NOMO-1 treated with DMSO at 0.1 percent for 48 hours (cell line): ENCODE measurements around the gene LRP1.
A peak's percentile ranks its signal among the peaks of the same experiment; 100 is the strongest.

Experiments used
- DNase-seq: peaks from one replicate; lab custom pipeline; 2025; ENCODE audit not compliant: unreplicated experiment; lab: John Stamatoyannopoulos, UW

Gene LRP1

DNA sequence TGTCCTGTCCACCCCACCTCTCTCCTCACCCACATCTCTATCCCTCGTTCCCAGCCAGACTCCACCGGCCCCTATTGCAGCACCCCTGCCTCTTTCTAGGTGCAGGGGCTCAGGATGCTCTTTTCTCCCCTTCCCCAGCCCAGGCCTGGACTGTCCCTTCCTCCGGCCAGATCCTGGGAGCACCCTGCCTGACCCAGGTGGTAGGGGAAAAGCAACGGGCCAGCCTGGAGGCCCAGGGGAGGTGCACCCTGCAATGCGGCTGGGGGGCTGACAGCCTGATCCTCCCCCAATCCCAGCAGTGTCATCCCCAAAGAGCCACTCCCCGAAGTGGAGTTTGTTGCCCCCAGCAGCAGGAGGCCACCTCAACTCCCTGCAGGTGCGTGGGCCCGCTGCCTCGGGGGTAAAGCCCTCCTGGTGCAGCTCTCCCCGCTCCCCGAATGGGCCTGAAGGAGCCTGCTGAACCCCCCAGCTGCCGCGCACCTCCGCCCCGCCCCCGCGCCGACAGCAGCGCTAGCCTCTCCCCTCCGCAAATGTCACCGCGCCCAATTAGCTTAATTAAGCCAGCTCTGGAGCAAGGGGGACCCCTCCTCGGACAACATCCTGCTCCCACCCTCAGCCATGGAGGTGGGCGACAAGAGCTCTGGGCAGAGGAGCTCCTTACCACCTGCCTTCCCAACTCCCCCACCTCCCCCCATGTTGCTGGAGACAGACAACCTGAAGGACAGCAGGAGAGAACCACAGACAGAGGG is 93.1 kb downstream of the LRP1 start:
- DNase-seq: no peak

DNA sequence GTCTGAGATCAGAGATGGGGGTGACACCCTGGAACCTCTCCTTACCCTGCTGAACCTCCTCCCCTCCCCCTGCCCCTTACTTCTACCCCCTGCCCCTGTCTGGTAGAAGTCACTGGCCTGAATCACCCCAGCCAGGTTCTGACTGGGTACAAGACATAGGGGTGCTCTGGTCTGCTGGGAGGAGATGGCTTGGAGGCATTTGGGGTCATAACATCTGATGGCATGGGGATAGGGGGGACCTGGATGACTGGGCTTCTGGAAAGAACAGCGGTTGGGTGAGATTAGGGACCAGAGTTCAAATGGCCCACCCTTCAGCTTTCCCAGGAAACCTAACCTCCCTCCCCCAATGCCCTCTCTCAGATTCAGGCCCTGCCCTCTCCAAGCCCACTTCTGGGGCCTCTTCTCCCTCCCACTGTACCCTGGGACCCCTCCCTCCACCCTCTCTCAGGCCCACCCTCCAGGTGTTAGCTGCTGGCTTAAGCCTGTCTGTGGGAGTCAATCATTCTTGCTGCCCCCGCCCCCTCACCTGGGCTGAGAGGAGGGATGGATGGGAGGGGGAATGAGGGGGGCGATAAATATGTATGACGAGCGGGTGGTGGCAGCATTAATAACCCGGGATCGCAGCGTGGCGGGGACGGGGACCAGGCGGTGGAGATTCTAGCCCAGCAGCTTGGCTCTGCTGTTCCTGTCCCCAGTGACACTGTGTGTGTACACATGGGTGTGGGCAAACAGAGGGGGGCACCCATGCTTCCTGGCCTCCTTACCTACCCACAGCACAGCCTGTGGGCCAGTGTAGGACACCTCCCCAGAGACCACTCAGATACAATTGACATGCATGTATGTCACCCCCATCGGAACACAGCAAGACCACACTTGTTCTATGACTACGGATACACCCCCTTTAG is 94.3 kb downstream of the LRP1 start:
- no peak for DNase-seq

DNA sequence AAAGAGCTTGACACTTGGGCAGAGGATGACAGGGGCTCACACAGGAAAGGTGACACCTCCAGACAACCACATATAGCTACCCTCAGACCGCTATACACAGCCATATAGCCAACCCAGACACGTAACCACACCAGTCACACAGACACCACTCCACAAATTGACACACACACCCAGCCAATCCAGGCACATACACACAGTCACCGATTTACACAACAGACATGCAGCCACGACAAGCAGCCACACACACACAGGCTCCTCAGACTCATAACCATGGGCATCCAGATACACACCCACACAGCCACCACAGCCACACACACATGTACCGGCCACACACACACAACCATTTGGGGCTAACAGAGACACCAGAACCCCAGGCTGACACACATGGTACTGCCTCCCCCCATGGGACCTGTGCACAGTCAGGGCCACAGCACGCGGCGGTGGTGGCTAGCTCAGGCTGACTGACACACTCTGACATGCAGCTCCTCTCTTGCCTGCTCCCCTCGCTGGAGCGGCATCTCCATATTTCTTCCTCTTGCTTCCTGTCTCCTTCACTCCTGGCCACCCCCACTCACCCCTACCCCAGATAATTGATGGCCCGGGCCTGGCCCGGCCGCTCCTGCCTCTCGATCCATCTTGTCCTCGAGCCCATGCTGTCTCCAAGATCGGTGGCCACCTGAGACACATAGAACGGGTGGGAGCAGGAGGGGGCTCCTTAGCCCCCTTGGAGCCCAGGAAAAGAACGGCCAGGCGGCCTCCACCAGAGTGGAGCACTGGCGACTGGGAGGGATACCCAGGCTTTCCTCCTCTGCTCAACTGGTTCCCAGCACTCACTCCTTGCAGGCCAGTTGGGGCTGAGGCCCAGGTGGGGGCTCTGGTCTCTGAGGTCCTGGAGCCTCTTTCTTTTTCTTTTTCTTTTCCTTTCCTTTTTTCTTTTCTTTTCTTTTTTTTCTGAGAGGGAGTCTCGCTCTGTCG is 95.2 kb downstream of the LRP1 start:
- DNase-seq: no peak

DNA sequence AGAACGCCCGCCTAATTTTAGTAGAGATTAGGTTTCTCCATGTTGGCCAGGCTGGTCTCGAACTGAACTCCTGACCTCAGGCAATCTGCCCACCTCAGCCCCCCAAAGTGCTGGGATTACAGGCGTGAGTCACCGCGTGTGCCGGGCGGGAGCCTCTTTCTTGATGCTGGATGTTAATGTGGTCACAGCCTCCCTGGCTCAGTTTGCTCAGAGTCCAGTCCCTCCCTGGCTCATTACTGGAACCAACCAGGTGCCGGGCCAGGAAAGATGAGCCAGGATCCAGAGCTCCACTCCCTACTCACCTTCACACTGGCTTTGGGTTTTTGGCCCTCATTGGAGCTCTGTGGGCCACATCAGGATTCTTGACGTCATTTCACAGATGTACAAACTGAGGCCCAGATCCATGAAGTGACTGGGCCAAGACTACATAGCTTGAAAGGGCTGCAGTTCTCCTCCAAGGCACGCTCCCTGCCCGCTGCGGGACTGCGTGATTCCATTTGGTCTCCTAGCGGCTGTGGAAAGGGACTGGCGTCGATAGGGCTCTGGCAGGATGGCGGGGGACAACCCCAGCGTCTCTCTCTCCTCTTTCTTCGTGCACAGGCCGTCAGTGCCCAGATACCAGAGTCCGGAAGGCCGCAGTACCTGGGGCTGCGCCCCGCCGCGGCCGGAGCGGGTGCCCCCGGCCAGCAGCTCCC is 96.1 kb downstream of the LRP1 start:
- DNase-seq: no peak

DNA sequence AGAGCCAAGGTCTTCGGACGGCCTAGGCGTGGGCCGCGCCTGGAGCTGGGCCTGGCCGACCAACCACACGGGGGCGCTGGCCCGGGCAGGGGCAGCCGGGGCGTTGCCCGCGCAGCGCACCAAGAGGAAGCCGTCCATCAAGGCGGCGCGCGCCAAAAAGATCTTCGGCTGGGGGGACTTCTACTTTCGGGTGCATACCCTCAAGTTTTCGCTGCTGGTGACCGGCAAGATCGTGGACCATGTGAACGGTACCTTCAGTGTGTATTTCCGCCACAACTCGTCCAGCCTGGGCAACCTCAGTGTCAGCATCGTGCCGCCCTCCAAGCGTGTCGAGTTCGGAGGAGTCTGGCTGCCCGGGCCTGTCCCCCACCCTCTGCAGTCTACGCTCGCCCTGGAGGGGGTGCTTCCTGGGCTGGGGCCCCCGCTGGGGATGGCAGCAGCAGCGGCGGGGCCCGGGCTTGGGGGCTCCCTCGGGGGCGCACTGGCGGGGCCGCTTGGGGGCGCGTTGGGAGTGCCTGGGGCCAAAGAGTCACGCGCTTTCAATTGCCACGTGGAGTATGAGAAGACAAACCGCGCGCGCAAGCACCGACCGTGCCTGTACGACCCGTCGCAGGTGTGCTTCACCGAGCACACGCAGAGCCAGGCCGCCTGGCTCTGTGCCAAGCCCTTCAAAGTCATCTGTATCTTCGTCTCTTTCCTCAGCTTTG is 96.8 kb downstream of the LRP1 start:
- DNase-seq: peak; percentile 33

DNA sequence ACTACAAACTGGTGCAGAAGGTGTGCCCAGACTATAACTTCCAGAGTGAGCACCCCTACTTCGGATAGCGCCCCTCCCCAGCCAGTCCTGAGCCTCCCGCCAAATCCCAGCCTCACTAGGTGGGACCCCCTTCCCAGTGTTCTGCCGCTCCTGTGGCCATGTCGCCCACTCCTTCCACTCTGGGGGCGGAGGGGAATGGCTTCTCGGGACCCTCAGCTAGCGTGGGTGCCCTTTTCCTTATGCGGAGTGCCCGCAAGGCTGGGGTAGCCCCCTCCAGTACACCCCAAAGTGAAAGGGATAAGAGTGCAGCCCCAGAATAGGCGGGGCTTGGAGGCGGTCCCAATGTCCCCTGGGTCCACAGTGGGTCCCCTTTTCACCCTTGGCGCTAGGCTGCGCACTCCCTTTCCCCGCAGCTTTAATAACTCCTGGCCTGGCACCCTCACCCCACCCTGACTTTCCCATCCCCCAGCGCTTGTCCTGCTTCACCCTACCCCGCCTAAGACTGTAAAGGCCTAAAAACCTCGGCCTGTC is 97.5 kb downstream of the LRP1 start:
- DNase-seq: no peak

DNA sequence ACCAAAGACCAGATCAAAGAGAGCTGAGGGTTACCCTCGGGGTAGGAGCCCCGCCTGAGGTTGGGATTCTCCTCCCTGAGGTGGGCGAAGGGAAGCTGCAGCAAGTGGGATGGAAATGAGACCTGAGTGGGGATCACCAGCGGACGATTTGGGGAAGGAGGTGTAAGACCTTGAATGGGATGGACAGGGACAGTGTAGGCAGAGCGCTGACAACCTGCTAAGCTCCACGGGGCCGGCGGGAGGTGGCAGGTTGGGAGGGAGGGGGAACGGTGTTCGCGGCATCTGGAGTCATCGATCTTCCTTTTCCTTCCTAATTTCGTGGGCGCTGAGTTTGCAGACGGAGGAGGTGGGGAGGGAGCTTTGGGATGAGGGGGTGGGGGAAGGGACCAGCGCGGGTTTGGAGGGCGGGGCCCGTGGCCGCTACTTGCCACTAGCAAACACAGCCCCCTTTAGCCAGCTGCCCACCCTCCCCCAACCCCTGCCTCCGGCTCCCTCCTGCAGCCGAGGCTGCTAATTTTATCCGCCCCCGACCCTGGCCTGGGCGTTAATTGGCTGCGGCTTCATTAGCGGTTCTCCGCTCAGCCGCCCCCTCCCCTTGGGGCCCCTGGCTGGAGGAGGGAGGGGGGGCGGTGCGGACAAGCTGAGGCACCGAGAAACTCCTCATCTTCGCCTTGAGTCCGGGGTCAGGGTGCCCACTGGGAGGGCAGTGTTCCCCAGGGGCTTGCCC is 98.5 kb downstream of the LRP1 start:
- DNase-seq: no peak

DNA sequence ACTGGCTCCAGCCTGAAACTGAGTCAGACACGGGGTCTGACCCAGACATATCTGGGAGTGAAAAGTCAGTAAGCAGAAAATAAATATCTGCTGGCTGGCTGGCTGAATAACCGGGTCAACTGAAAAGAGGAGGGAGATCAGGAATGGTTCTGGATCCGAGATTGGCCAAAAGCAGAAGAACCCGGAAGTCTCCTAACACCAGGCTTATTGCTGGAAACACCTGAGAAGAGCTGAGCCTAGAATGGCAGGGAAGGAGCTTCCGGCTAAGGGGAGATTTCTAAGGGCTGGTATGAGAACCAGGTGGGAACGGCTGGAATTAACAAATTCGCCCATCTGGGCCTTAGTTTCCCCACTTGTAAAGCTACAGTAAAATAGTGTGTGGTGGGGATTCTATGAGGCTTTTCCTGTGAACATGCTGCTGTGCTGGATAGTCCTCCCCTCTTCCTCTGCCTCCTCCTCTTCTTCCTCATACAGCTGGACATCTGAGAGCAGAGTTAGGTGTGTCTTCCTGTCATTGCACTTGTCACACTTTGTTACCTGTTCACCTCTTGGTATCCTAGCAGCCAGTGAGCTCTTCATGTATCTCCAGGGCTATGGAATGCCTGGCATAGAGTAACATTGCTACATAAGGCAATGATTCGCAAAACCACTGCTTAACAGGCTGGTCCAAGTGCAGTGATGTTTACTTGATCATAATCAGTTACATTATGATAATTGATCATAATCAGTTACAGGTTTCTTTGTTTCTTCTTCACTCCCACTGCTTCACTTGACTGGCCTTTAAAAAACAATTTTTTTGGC is 99.2 kb downstream of the LRP1 start:
- DNase-seq: no peak

DNA sequence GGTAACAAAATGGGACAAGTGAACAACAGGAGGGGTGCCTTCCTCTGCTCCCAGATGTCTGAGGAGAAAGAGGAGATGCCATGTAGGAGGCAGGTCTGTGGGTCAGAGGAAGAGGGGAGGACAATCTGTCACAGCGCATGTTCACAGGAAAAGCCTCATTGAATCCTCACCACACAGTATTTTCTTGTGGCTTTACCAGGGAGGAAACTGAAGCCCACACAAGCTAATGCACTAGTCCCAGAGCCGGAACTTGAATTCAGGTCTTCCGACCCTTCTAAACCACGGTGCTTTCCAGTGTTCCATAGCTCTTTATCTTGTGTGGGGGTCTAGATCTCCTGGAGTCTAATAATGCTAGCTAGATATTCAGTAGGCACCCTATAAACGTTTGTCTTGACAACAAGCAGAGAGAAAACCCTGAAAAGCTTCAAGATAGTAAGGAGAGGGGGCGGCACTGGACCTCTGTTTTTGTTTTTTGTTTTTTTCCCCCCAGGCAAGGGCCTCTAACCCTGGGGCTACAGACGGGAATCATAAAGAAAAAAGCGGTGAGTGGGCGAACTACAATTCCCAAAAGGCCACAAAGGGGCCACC is 100.9 kb downstream of the LRP1 start:
- DNase-seq: peak; percentile 42

DNA sequence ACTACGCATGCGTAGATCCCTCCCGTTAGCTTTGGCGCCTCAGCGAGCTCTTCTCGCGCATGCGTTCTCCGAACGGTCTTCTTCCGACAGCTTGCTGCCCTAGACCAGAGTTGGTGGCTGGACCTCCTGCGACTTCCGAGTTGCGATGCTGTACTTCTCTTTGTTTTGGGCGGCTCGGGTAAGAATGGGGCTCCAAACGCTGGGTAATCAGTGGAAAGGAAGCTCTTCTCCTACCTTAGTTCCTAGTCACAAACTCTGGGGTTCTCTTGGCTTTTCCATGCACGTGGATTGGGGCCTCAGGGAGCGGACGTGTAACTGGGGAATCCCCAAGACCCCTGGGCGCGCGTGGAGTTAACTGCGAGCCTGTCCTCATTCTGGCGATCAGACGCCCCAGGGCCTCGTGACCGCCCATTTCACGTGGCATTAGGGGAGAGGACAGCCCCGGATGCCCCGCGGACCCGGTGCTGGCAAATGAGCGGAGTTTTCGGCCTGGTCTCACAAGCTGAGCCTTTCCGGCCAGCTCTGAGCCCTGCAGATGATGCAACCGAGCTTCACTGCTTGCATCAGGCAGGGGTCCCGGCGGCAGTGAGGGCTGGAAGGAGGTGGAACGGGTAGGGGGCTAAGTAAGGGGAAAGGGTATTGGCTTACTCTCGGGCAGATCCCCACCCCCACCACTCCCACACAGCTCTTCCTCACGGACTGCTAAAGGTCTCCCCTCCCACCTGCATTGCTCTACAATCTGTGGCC is 101.5 kb downstream of the LRP1 start, which contains the start of gene SHMT2:
TSS of gene SHMT2 (plus strand) at position 78 of the 747 bp plus-strand sequence. CDS start at position 146, 68 bp downstream.
- DNase-seq: peak; percentile 96

DNA sequence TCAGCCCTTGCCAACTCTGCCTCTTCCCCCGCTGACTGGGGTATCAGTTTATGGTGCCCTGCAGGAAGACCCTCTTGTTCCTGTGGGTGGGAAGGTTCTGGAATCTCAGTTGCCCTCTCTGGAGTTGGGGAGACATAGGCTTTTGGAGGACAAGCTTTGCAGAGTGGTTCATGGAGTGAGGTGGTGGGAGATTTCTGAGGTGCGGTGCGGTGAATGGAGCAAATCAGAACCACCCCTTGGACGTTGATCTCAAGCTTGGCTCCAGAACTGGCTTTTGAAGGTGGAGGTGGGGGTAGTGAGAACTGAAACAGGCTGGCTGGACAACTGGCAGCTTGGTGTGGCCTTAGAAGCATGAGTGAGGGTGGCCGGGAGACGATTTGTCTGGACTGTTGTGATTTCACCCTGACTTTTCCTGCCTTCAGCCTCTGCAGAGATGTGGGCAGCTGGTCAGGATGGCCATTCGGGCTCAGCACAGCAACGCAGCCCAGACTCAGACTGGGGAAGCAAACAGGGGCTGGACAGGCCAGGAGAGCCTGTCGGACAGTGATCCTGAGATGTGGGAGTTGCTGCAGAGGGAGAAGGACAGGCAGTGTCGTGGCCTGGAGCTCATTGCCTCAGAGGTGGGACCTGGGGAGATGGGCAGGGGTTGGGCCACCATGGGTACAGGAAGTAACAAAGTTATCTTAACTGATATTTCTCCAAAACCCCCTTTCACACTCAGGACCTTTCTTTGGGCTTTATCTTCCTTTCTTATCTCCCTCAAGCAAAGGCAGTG is 102.3 kb downstream of the LRP1 start:
- no peak for DNase-seq

DNA sequence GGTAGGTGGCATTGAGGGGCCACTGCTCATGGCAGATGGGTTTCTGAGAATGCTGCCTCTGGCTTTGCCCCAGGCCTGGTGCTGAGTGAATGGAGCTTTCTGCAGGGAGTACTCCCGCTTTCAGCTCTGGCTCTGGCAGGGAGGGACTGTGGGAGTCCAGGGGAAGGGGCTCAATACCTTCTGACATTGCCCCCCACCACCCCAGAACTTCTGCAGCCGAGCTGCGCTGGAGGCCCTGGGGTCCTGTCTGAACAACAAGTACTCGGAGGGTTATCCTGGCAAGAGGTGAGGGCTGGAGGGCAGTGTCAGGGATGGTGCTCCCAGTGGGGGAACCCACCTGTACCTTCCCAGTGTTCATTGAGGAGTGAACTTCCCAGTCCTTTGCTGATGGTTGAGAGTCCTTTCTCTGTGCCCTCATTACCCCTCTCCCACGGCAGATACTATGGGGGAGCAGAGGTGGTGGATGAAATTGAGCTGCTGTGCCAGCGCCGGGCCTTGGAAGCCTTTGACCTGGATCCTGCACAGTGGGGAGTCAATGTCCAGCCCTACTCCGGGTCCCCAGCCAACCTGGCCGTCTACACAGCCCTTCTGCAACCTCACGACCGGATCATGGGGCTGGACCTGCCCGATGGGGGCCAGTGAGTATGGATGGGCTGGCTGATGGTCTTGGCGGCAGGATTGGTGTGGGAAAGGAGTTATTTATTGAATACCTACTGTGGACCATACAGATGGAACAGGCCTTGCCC is 103.2 kb downstream of the LRP1 start:
- DNase-seq: no peak

DNA sequence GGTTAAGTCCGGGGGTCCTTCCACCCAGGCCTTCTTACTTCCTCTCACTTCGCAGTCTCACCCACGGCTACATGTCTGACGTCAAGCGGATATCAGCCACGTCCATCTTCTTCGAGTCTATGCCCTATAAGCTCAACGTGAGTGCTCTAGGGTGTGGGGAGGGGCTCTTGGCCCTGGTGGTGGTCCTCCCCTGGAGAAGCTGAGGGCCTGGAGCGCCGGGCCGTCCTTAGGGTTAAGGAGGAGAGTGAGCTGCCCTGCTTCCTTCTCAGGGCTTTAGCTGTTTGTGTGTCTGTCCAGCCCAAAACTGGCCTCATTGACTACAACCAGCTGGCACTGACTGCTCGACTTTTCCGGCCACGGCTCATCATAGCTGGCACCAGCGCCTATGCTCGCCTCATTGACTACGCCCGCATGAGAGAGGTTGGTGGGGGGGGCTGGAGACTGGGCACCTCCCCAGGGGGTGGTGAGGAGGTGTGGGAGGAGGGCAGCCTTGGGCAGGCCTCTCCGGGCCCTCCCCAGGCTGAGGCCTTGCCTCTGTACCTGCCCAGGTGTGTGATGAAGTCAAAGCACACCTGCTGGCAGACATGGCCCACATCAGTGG is 104.0 kb downstream of the LRP1 start:
- no peak for DNase-seq

DNA sequence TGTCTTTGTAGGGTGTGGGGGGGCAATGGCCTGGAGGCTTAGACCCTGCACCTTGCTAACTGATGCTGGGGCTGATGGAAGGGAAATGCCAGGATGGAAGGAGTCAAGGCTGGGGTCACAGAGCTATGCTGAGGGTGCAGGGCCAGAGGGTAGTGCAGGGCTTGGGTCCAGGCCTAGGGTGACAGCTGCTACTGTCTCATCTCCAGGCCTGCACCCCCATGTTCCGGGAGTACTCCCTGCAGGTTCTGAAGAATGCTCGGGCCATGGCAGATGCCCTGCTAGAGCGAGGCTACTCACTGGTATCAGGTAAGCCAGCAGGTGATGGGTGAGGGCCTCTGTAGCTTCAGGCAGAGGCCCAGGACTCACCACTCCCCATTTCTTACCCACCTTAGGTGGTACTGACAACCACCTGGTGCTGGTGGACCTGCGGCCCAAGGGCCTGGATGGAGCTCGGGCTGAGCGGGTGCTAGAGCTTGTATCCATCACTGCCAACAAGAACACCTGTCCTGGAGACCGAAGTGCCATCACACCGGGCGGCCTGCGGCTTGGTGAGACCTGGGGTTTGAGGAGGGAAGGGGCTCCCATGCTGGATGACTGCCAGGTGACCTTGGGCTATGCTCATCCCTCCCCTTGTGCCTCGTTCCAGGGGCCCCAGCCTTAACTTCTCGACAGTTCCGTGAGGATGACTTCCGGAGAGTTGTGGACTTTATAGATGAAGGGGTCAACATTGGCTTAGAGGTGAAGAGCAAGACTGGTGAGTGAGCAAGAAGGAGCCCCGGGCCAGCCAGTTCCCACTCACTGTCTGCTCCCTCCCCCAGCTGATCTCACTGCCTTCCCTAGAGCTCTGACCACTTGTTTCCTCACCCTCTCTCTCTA is 105.3 kb downstream of the LRP1 start:
- DNase-seq: no peak
